ENCODE measurements around the gene CYB5D1.

Gene CYB5D1

DNA sequence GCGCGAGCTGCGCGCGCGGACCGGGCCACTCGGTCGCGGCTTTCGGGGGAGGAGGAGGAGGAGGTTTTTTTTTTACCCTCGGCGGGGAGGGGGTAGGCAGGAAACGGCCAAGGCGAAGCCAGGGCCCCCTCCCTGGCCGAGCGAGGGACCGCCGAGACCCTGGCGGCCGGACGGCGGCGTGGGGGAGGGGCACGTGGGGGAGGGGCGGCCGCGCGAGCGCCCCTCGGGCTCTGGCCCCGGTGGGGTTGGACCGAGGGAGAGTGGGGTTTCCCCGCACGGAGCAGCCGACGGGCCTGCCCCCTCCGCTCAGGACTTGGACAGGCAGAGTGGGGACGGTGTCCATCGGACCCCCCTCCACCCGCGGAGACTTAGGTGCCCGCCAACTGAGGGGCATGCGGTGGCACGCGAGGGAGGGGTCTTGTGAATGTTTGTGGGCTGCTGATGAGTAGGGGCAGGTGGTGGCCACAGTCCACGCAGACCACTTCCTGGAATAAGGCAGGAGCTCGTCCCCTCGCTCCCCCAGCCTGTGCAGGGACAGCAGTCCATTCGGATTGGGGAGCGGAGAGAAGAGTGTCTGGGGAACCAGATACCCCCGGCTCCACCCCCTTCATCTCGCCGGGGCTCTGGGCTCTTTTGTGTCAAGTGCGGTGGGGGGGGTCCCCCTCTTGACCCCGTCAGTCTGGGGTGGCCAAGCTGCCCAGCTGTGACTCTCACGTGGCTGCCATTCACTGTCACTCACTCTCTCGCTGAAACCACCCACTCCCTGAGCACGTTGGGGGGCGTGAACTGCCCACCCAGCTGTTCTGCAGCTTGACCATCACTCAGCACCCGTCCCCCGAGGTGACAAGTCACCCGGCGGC, 27.8 kb downstream of the CYB5D1 start:
- H2BK120ac ChIP-seq (ENCODE audit: insufficient read depth, low read length, poor library complexity): peak overlapping the region; percentile 70

DNA sequence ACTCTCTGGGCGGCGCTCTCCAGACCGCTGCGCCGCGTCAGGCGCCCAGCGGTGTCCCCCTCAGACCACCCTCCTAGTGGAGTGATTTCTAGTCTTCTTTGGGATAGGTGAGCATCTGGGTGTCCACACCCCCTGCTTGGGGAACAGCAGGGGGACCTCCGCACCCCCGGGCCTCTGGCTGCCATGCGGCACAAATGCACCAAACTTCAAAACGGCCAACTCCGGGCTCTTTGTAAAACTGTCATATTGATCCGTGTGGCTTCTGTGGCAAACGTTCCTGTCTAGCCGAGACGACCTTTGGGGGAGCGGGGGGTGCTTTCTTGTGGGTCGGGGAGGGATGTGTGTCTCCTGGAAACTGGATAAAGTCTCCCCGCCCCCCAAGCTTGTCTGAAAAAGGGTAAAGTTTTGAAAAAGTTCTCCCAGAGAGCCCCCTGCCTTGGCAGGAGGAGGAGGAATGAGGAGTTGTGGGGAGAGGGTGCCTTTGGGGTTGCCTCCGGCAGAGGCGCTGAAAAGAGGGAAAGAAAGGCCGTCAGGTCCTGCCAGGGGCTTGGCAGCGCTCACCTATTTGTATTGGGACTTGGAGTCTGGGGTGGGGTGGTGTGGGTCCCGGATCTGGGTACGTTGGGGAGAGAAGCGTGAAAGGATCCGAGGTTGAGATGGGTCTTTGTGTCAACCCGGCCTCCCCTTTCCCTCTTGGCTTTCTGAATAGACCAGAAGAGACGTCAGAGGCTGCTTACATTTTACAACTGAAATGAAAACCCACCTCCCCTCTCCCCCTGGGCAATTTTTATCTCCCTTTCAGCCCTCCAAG, 28.6 kb downstream of the CYB5D1 start:
- H3K23ac ChIP-seq (ENCODE audit: low read length): no peak overlapping the region
- peak overlapping the region; percentile 13 for H2BK120ac ChIP-seq (ENCODE audit: insufficient read depth, low read length, poor library complexity)
- peak overlapping the region; percentile 42 for H3K9ac ChIP-seq (ENCODE audit: low read length)
- peaks cover 37% of the 10 kb centered on the region for H3K79me1 ChIP-seq (ENCODE audit: low read length)
- no CpG with 5 or more reads among the region's 30 CpGs for WGBS (ENCODE audit: extremely low coverage, insufficient coverage, insufficient read length)
- H2BK5ac ChIP-seq (ENCODE audit: low read depth, low read length, poor library complexity): peak overlapping the region; percentile 32
- peak overlapping the region; percentile 38 for H2AK5ac ChIP-seq (ENCODE audit: low read length)
- peak overlapping the region; percentile 89 for H4K91ac ChIP-seq (ENCODE audit: low read depth, low read length)
- peak overlapping the region; percentile 85 for H3K27ac ChIP-seq (ENCODE audit: low read depth, low read length)
- peak overlapping the region; percentile 94 for H3K4me2 ChIP-seq (ENCODE audit: low read length)
- no peak overlapping the region for H4K12ac ChIP-seq (ENCODE audit: low read depth, low read length)
- no peak overlapping the region for H2AFZ ChIP-seq (ENCODE audit: insufficient read depth, low read length, poor library complexity)
- peak overlapping the region; percentile 92 for H3K18ac ChIP-seq (ENCODE audit: low read length)
- H3K4me1 ChIP-seq (ENCODE audit: control insufficient read depth in 1 of 2, insufficient read depth in 2 of 2, low read length in 2 of 2): peaks cover 24 to 28% of the 10 kb centered on the region in 2 experiments
- H3K36me3 ChIP-seq (ENCODE audit: control insufficient read depth in 1 of 2, insufficient read depth in 2 of 2, low read length in 2 of 2): peaks cover 15 to 18% of the 10 kb centered on the region in 2 experiments
- DNase-seq: peak in 1 of 2 donors; percentile 28
- peak overlapping the region; percentile 48 for H3K4ac ChIP-seq (ENCODE audit: low read depth, low read length)
- peak overlapping the region; percentile 78 for H3K4me3 ChIP-seq (ENCODE audit: low read depth, low read length)
- H3K79me2 ChIP-seq (ENCODE audit: control insufficient read depth, insufficient read depth, low read length, poor library complexity): peaks cover 17% of the 10 kb centered on the region
- peak overlapping the region; percentile 86 for H3K14ac ChIP-seq (ENCODE audit: low read length)
- no peaks in the 10 kb centered on the region for H3K27me3 ChIP-seq (ENCODE audit: insufficient read depth, low read length)
- peak overlapping the region; percentile 27 for H2BK12ac ChIP-seq (ENCODE audit: low read length)
- H3K9me3 ChIP-seq (ENCODE audit: insufficient read depth, low read depth, low read length): no peaks in the 10 kb centered on the region
- H4K8ac ChIP-seq (ENCODE audit: low read depth, low read length): peak overlapping the region; percentile 49

More for the DNA sequence above, 27.8 kb downstream of the CYB5D1 start:
- peaks cover 37% of the 10 kb centered on the region for H3K79me1 ChIP-seq (ENCODE audit: low read length)
- peak overlapping the region; percentile 76 for H2BK12ac ChIP-seq (ENCODE audit: low read length)
- no peaks in the 10 kb centered on the region for H3K27me3 ChIP-seq (ENCODE audit: insufficient read depth, low read length)
- H3K4me2 ChIP-seq (ENCODE audit: low read length): peak overlapping the region; percentile 94
- H3K9me3 ChIP-seq (ENCODE audit: insufficient read depth, low read depth, low read length): no peaks in the 10 kb centered on the region
- H3K36me3 ChIP-seq (ENCODE audit: control insufficient read depth in 1 of 2, insufficient read depth in 2 of 2, low read length in 2 of 2): peaks cover 8 to 14% of the 10 kb centered on the region in 2 experiments
- peak overlapping the region; percentile 57 for H3K4ac ChIP-seq (ENCODE audit: low read depth, low read length)
- peak overlapping the region; percentile 86 for H3K14ac ChIP-seq (ENCODE audit: low read length)
- peak overlapping the region; percentile 78 for H3K4me3 ChIP-seq (ENCODE audit: low read depth, low read length)
- H3K9ac ChIP-seq (ENCODE audit: low read length): peak overlapping the region; percentile 65
- H4K91ac ChIP-seq (ENCODE audit: low read depth, low read length): peak overlapping the region; percentile 89
- peak overlapping the region; percentile 92 for H3K18ac ChIP-seq (ENCODE audit: low read length)
- no peak overlapping the region for H3K23ac ChIP-seq (ENCODE audit: low read length)
- H2BK5ac ChIP-seq (ENCODE audit: low read depth, low read length, poor library complexity): peak overlapping the region; percentile 80
- peak overlapping the region; percentile 85 for H3K27ac ChIP-seq (ENCODE audit: low read depth, low read length)
- H3K79me2 ChIP-seq (ENCODE audit: control insufficient read depth, insufficient read depth, low read length, poor library complexity): peaks cover 17% of the 10 kb centered on the region
- H4K12ac ChIP-seq (ENCODE audit: low read depth, low read length): peak overlapping the region; percentile 60
- peak overlapping the region; percentile 64 for H4K8ac ChIP-seq (ENCODE audit: low read depth, low read length)
- H2AFZ ChIP-seq (ENCODE audit: insufficient read depth, low read length, poor library complexity): peak overlapping the region; percentile 49
- H2AK5ac ChIP-seq (ENCODE audit: low read length): peak overlapping the region; percentile 49
- H3K4me1 ChIP-seq (ENCODE audit: control insufficient read depth in 1 of 2, insufficient read depth in 2 of 2, low read length in 2 of 2): peaks cover 24 to 28% of the 10 kb centered on the region in 2 experiments
- DNase-seq: peak; percentile 14 to 49
- WGBS (ENCODE audit: extremely low coverage, insufficient coverage, insufficient read length): no CpG with 5 or more reads among the region's 64 CpGs

DNA sequence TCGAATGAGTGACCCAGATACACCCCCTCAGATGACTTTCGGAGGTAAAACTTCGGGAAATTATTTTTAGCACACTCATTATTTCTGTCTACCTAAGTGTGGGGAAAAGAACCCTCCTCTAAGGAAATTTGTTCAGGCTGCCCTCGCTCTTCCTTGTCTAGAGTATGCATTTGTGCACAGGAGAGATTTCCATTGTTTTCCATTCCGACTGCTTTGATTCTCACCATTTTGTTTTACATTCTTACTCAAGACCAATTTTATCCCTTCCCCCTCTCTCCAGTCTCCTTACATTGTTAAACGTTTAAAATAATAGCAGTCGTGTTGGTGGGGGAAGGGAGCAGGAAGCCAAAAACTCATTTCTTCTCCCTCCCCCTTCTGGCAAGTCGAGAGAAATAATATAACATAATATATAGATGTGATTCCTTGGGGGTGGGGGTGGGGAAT, 29.3 kb downstream of the CYB5D1 start:
- Histone ChIP-seq H3K4me1 (ENCODE audit: control insufficient read depth in 1 of 2, insufficient read depth in 2 of 2, low read length in 2 of 2) (peaks cover 24 to 27% of the 10 kb centered on the region in 2 experiments), H2BK120ac (ENCODE audit: insufficient read depth, low read length, poor library complexity) (peak overlapping the region; percentile 13), H3K4me2 (ENCODE audit: low read length) (peak overlapping the region; percentile 94), H2BK5ac (ENCODE audit: low read depth, low read length, poor library complexity) (peak overlapping the region; percentile 32), H2BK12ac (ENCODE audit: low read length) (peak overlapping the region; percentile 27), H3K4me3 (ENCODE audit: low read depth, low read length) (no peak overlapping the region), H3K27me3 (ENCODE audit: insufficient read depth, low read length) (no peaks in the 10 kb centered on the region), H3K9me3 (ENCODE audit: insufficient read depth, low read depth, low read length) (no peaks in the 10 kb centered on the region), H3K18ac (ENCODE audit: low read length) (no peak overlapping the region), H2AK5ac (ENCODE audit: low read length) (no peak overlapping the region), H3K79me2 (ENCODE audit: control insufficient read depth, insufficient read depth, low read length, poor library complexity) (peaks cover 17% of the 10 kb centered on the region), H3K79me1 (ENCODE audit: low read length) (peaks cover 37% of the 10 kb centered on the region), H4K8ac (ENCODE audit: low read depth, low read length) (peak overlapping the region; percentile 49), H3K36me3 (ENCODE audit: control insufficient read depth in 1 of 2, insufficient read depth in 2 of 2, low read length in 2 of 2) (peaks cover 14 to 17% of the 10 kb centered on the region in 2 experiments), H3K27ac (ENCODE audit: low read depth, low read length) (peak overlapping the region; percentile 85), H3K4ac (ENCODE audit: low read depth, low read length) (peak overlapping the region; percentile 16), H2AFZ (ENCODE audit: insufficient read depth, low read length, poor library complexity) (no peak overlapping the region), H3K9ac (ENCODE audit: low read length) (no peak overlapping the region), H4K91ac (ENCODE audit: low read depth, low read length) (peak overlapping the region; percentile 89), H3K14ac (ENCODE audit: low read length) (peak overlapping the region; percentile 86), H3K23ac (ENCODE audit: low read length) (no peak overlapping the region), H4K12ac (ENCODE audit: low read depth, low read length) (no peak overlapping the region)
- DNase-seq: peak in 1 of 2 donors; percentile 54
- WGBS (ENCODE audit: extremely low coverage, insufficient coverage, insufficient read length): no CpG with 5 or more reads among the region's 8 CpGs

Measured in trophoblast cell (in vitro differentiated cells and primary cell).